ENCODE results near the gene NUDT1.

GRCh38 chr7:2223321-2223720 lies 18.7 kb upstream of the NUDT1 start:
- TF ChIP-seq CTCF (conservative IDR thresholded peaks at IDR 0.05; ENCODE audit: low read length) (no peak), EZH2phosphoT487 (IDR thresholded peaks at IDR 0.05; ENCODE audit: borderline replicate concordance, low read depth, low read length) (no peak)
